Mucosa of rectum (tissue), 2 donors: ENCODE measurements around the gene SLC23A3.

Source experiments
- H3K27ac ChIP-seq, 2 donors: one replicate each; pipeline ENCODE4 v1.7.0; 2013; ENCODE audit warnings: inconsistent platforms in 2 of 2, low read depth in 2 of 2, low read length in 2 of 2
- H3K27me3 ChIP-seq, 2 donors: one replicate each; pipeline ENCODE4 v1.7.0; 2013; ENCODE audit warnings: low read length in 2 of 2; ENCODE audit not compliant: control insufficient read depth in 2 of 2, insufficient read depth in 2 of 2
- H3K36me3 ChIP-seq, 2 donors: one replicate each; pipeline ENCODE4 v1.7.0; 2013; ENCODE audit warnings: low read length in 2 of 2; ENCODE audit not compliant: control insufficient read depth in 2 of 2, insufficient read depth in 2 of 2
- H3K4me1 ChIP-seq, 2 donors: one replicate each; pipeline ENCODE4 v1.7.0; 2013; ENCODE audit warnings: low read length in 2 of 2, mild to moderate bottlenecking in 1 of 2; ENCODE audit not compliant: control insufficient read depth in 2 of 2, insufficient read depth in 2 of 2
- H3K4me3 ChIP-seq, 2 donors: one replicate each; pipeline ENCODE4 v1.7.0; 2013; ENCODE audit warnings: low read length in 2 of 2
- H3K9ac ChIP-seq, 2 donors: one replicate each; pipeline ENCODE4 v1.7.0; 2013; ENCODE audit warnings: low read length in 2 of 2, low read depth in 1 of 2, mild to moderate bottlenecking in 1 of 2
- H3K9me3 ChIP-seq, 2 donors: one replicate each; pipeline ENCODE4 v1.7.0; 2013; ENCODE audit warnings: low read length in 2 of 2; ENCODE audit not compliant: control insufficient read depth in 2 of 2
- donor health status: healthy.
- donor health status: Normal muscosa, but diverticular disease.

Gene SLC23A3

GRCh38 chr2:219213026-219213415 lies 43.2 kb upstream of the SLC23A3 start:
- H3K4me1 ChIP-seq: peaks cover 9 to 11% of the 10 kb centered on the region in 2 donors
- no peak overlapping the region for H3K9ac ChIP-seq
- H3K9me3 ChIP-seq: no peaks in the 10 kb centered on the region
- H3K36me3 ChIP-seq: peaks cover 30 to 35% of the 10 kb centered on the region in 2 donors
- H3K27me3 ChIP-seq: no peaks in the 10 kb centered on the region
- no peak overlapping the region for H3K27ac ChIP-seq
- H3K4me3 ChIP-seq: no peak overlapping the region

- Histone ChIP-seq H3K9me3 (no peaks in the 10 kb centered on the region), H3K36me3 (peaks cover 30 to 36% of the 10 kb centered on the region in 2 donors), H3K4me1 (peaks cover 14 to 17% of the 10 kb centered on the region in 2 donors), H3K9ac (peak overlapping the region in 1 of 2 donors; percentile 14), H3K27me3 (no peaks in the 10 kb centered on the region), H3K27ac (no peak overlapping the region), H3K4me3 (peak overlapping the region in 1 of 2 donors; percentile 7)
Observed at GRCh38 chr2:219210886-219211362, 41.1 kb upstream of the SLC23A3 start.

GRCh38 chr2:219210196-219210885 lies 40.5 kb upstream of the SLC23A3 start:
- Histone ChIP-seq H3K9me3 (no peaks in the 10 kb centered on the region), H3K27me3 (no peaks in the 10 kb centered on the region), H3K27ac (no peak overlapping the region), H3K9ac (no peak overlapping the region), H3K4me3 (no peak overlapping the region), H3K4me1 (peaks cover 16 to 19% of the 10 kb centered on the region in 2 donors), H3K36me3 (peaks cover 30 to 36% of the 10 kb centered on the region in 2 donors)

GRCh38 chr2:219209236-219210195 lies 39.7 kb upstream of the SLC23A3 start:
- no peaks in the 10 kb centered on the region for H3K27me3 ChIP-seq
- peaks cover 16 to 19% of the 10 kb centered on the region in 2 donors for H3K4me1 ChIP-seq
- peak overlapping the region in 1 of 2 donors; percentile 23 for H3K27ac ChIP-seq
- no peak overlapping the region for H3K4me3 ChIP-seq
- H3K36me3 ChIP-seq: peaks cover 26 to 32% of the 10 kb centered on the region in 2 donors
- H3K9ac ChIP-seq: no peak overlapping the region
- no peaks in the 10 kb centered on the region for H3K9me3 ChIP-seq

- peak overlapping the region in 1 of 2 donors; percentile 79 for H3K4me3 ChIP-seq
- no peaks in the 10 kb centered on the region for H3K27me3 ChIP-seq
- no peak overlapping the region for H3K27ac ChIP-seq
- peaks cover 23 to 29% of the 10 kb centered on the region in 2 donors for H3K36me3 ChIP-seq
- H3K9ac ChIP-seq: peak overlapping the region in 1 of 2 donors; percentile 67
- peaks cover 16 to 19% of the 10 kb centered on the region in 2 donors for H3K4me1 ChIP-seq
- H3K9me3 ChIP-seq: no peaks in the 10 kb centered on the region
Observed at GRCh38 chr2:219207884-219208740, 38.3 kb upstream of the SLC23A3 start.

- H3K4me1 ChIP-seq: peaks cover 16 to 19% of the 10 kb centered on the region in 2 donors
- H3K4me3 ChIP-seq: peak overlapping the region; percentile 56 to 79
- peaks cover 18 to 28% of the 10 kb centered on the region in 2 donors for H3K36me3 ChIP-seq
- peak overlapping the region; percentile 38 to 67 for H3K9ac ChIP-seq
- H3K27ac ChIP-seq: peak overlapping the region; percentile 94 to 98
- H3K27me3 ChIP-seq: no peaks in the 10 kb centered on the region
- no peaks in the 10 kb centered on the region for H3K9me3 ChIP-seq
Observed at GRCh38 chr2:219207134-219207883, 37.5 kb upstream of the SLC23A3 start.

- Histone ChIP-seq H3K4me1 (peaks cover 16 to 19% of the 10 kb centered on the region in 2 donors), H3K27me3 (no peaks in the 10 kb centered on the region), H3K9ac (peak within 1 kb of the TSS; percentile 92 to 98), H3K27ac (peak within 1 kb of the TSS; percentile 94 to 98), H3K9me3 (no peaks in the 10 kb centered on the region), H3K36me3 (peaks cover 18 to 28% of the 10 kb centered on the region in 2 donors), H3K4me3 (peak within 1 kb of the TSS; percentile 71 to 93)
Observed at GRCh38 chr2:219206328-219207133, 36.7 kb upstream of the SLC23A3 start, which contains the start of gene ZFAND2B. Gene ZFAND2B, plus strand, starts transcription at chr2:219206782. Its CDS starts 206 bp downstream, at chr2:219206988.

GRCh38 chr2:219205981-219206327 lies 36.1 kb upstream of the SLC23A3 start:
- peaks cover 16 to 19% of the 10 kb centered on the region in 2 donors for H3K4me1 ChIP-seq
- no peaks in the 10 kb centered on the region for H3K27me3 ChIP-seq
- H3K4me3 ChIP-seq: peak overlapping the region; percentile 71 to 93
- H3K9me3 ChIP-seq: no peaks in the 10 kb centered on the region
- peak overlapping the region; percentile 92 to 98 for H3K9ac ChIP-seq
- H3K36me3 ChIP-seq: peaks cover 18 to 25% of the 10 kb centered on the region in 2 donors
- peak overlapping the region; percentile 94 to 98 for H3K27ac ChIP-seq
